ENCODE data around the gene VAT1L.

- TF ChIP-seq, protein P1, sequence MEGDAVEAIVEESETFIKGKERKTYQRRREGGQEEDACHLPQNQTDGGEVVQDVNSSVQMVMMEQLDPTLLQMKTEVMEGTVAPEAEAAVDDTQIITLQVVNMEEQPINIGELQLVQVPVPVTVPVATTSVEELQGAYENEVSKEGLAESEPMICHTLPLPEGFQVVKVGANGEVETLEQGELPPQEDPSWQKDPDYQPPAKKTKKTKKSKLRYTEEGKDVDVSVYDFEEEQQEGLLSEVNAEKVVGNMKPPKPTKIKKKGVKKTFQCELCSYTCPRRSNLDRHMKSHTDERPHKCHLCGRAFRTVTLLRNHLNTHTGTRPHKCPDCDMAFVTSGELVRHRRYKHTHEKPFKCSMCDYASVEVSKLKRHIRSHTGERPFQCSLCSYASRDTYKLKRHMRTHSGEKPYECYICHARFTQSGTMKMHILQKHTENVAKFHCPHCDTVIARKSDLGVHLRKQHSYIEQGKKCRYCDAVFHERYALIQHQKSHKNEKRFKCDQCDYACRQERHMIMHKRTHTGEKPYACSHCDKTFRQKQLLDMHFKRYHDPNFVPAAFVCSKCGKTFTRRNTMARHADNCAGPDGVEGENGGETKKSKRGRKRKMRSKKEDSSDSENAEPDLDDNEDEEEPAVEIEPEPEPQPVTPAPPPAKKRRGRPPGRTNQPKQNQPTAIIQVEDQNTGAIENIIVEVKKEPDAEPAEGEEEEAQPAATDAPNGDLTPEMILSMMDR (IDR thresholded peaks at IDR 0.05; ENCODE audit: borderline replicate concordance, extremely low read depth, low read length, poor library complexity, severe bottlenecking): no peak
- TF ChIP-seq EZH2 (IDR thresholded peaks at IDR 0.05; ENCODE audit: borderline replicate concordance, low read depth, low read length, severe bottlenecking): no peak
Measured at GRCh38 chr16:77919761-77920415, 131.5 kb downstream of the VAT1L start.
